Effector memory CD8-positive, alpha-beta T cell (primary cell): Measurements from ENCODE around the gene ARHGEF28.

Source experiments
- ATAC-seq: fragments of 150-1000 bp; cut with Tn5 transposase; replicated peaks from 2 replicates; pipeline ENCODE4 v1.10.0; 2021; ENCODE audit warnings: mild to moderate bottlenecking, moderate library complexity
- DNase-seq, 3 experiments: peaks; one replicate each; pipeline ENCODE4 v3.0.0; 2021
- H3K27ac Mint-ChIP-seq, 2 donors: one replicate each; pipeline ENCODE4 v1.8.0; 2022; ENCODE audit warnings: mild to moderate bottlenecking in 2 of 2, mixed read lengths in 2 of 2, moderate library complexity in 2 of 2
- H3K27me3 Mint-ChIP-seq, 2 donors: one replicate each; pipeline ENCODE4 v1.8.0; 2022; ENCODE audit warnings: mixed read lengths in 2 of 2
- H3K36me3 Mint-ChIP-seq: one replicate; pipeline ENCODE4 v1.8.0; 2022; ENCODE audit warnings: mild to moderate bottlenecking, moderate library complexity, mixed read lengths; ENCODE audit not compliant: insufficient read depth
- H3K4me1 Mint-ChIP-seq, 2 donors: one replicate each; pipeline ENCODE4 v1.8.0; 2022; ENCODE audit warnings: low read depth in 2 of 2, mixed read lengths in 2 of 2
- H3K4me3 Mint-ChIP-seq, 2 donors: one replicate each; pipeline ENCODE4 v1.8.0; 2022; ENCODE audit warnings: mild to moderate bottlenecking in 2 of 2, mixed read lengths in 2 of 2, moderate library complexity in 2 of 2
- H3K9me3 Mint-ChIP-seq, 2 donors: one replicate each; pipeline ENCODE4 v1.8.0; 2022; ENCODE audit warnings: mixed read lengths in 2 of 2

ARHGEF28 gene

GRCh38 chr5:73674669-73675004 lies 48.6 kb downstream of the ARHGEF28 start:
- Mint-ChIP-seq H3K27ac (no peak overlapping the region), H3K27me3 (peaks cover 0 to 6% of the 10 kb centered on the region in 2 donors), H3K4me1 (no peaks in the 10 kb centered on the region), H3K4me3 (no peak overlapping the region), H3K36me3 (peaks cover 3% of the 10 kb centered on the region), H3K9me3 (no peaks in the 10 kb centered on the region)
- ATAC-seq = no peak
- no peak for DNase-seq

GRCh38 chr5:73678322-73678740 lies 52.3 kb downstream of the ARHGEF28 start:
- no peaks in the 10 kb centered on the region for H3K9me3 Mint-ChIP-seq
- no peak overlapping the region for H3K4me3 Mint-ChIP-seq
- H3K36me3 Mint-ChIP-seq = peaks cover 3% of the 10 kb centered on the region
- H3K4me1 Mint-ChIP-seq = no peaks in the 10 kb centered on the region
- no peak for ATAC-seq
- peaks cover 0 to 6% of the 10 kb centered on the region in 2 donors for H3K27me3 Mint-ChIP-seq
- DNase-seq = no peak
- H3K27ac Mint-ChIP-seq = no peak overlapping the region

- no peaks in the 10 kb centered on the region for H3K9me3 Mint-ChIP-seq
- DNase-seq (no peak), ATAC-seq (no peak)
- no peak overlapping the region for H3K4me3 Mint-ChIP-seq
- peaks cover 0 to 6% of the 10 kb centered on the region in 2 donors for H3K27me3 Mint-ChIP-seq
- peaks cover 3% of the 10 kb centered on the region for H3K36me3 Mint-ChIP-seq
- H3K27ac Mint-ChIP-seq = no peak overlapping the region
- no peaks in the 10 kb centered on the region for H3K4me1 Mint-ChIP-seq
These were observed 52.8 kb downstream of the ARHGEF28 start for GRCh38 chr5:73678807-73679206.

- Mint-ChIP-seq H3K4me1 (no peaks in the 10 kb centered on the region), H3K9me3 (no peaks in the 10 kb centered on the region), H3K4me3 (no peak overlapping the region), H3K27me3 (peaks cover 0 to 13% of the 10 kb centered on the region in 2 donors), H3K36me3 (peaks cover 3% of the 10 kb centered on the region), H3K27ac (no peak overlapping the region)
- DNase-seq (no peak), ATAC-seq (no peak)
These were observed 56.2 kb downstream of the ARHGEF28 start for GRCh38 chr5:73682176-73682575.

GRCh38 chr5:73684691-73685090 lies 58.7 kb downstream of the ARHGEF28 start:
- H3K9me3 Mint-ChIP-seq = no peaks in the 10 kb centered on the region
- H3K4me1 Mint-ChIP-seq = no peaks in the 10 kb centered on the region
- no peak overlapping the region for H3K27ac Mint-ChIP-seq
- H3K27me3 Mint-ChIP-seq = peaks cover 0 to 13% of the 10 kb centered on the region in 2 donors
- no peak for DNase-seq
- H3K36me3 Mint-ChIP-seq = peaks cover 3% of the 10 kb centered on the region
- no peak for ATAC-seq
- H3K4me3 Mint-ChIP-seq = no peak overlapping the region

GRCh38 chr5:73686912-73687311 lies 60.9 kb downstream of the ARHGEF28 start:
- Mint-ChIP-seq H3K27me3 (peaks cover 0 to 13% of the 10 kb centered on the region in 2 donors), H3K27ac (no peak overlapping the region), H3K36me3 (no peaks in the 10 kb centered on the region), H3K9me3 (no peaks in the 10 kb centered on the region), H3K4me1 (peaks cover 0 to 4% of the 10 kb centered on the region in 2 donors), H3K4me3 (no peak overlapping the region)
- DNase-seq = no peak
- ATAC-seq = no peak

- ATAC-seq (no peak), DNase-seq (no peak)
- no peaks in the 10 kb centered on the region for H3K9me3 Mint-ChIP-seq
- H3K27me3 Mint-ChIP-seq = peaks cover 0 to 13% of the 10 kb centered on the region in 2 donors
- peaks cover under 1 to 8% of the 10 kb centered on the region in 2 donors for H3K4me1 Mint-ChIP-seq
- H3K36me3 Mint-ChIP-seq = no peaks in the 10 kb centered on the region
- H3K4me3 Mint-ChIP-seq = no peak overlapping the region
- no peak overlapping the region for H3K27ac Mint-ChIP-seq
These were observed 61.4 kb downstream of the ARHGEF28 start for GRCh38 chr5:73687357-73687756.

- DNase-seq = no peak
- no peak overlapping the region for H3K27ac Mint-ChIP-seq
- no peak for ATAC-seq
- H3K4me3 Mint-ChIP-seq = no peak overlapping the region
- no peaks in the 10 kb centered on the region for H3K9me3 Mint-ChIP-seq
- peaks cover 20 to 32% of the 10 kb centered on the region in 2 donors for H3K4me1 Mint-ChIP-seq
- no peaks in the 10 kb centered on the region for H3K36me3 Mint-ChIP-seq
- H3K27me3 Mint-ChIP-seq = peaks cover 0 to 17% of the 10 kb centered on the region in 2 donors
These were observed 64.0 kb downstream of the ARHGEF28 start for GRCh38 chr5:73690015-73690414.

GRCh38 chr5:73691302-73692080 lies 65.5 kb downstream of the ARHGEF28 start:
- Mint-ChIP-seq H3K4me3 (no peak overlapping the region), H3K4me1 (peaks cover 24 to 39% of the 10 kb centered on the region in 2 donors)

GRCh38 chr5:73692166-73692640 lies 66.2 kb downstream of the ARHGEF28 start:
- Mint-ChIP-seq H3K36me3 (no peaks in the 10 kb centered on the region), H3K27ac (peak overlapping the region; percentile 83 to 90), H3K27me3 (peaks cover 0 to 8% of the 10 kb centered on the region in 2 donors), H3K4me1 (peaks cover 24 to 39% of the 10 kb centered on the region in 2 donors), H3K4me3 (peak overlapping the region in 1 of 2 donors; percentile 61), H3K9me3 (no peaks in the 10 kb centered on the region)
- ATAC-seq (peak; percentile 40), DNase-seq (no peak)

More at GRCh38 chr5:73691302-73692080, 65.5 kb downstream of the ARHGEF28 start:
- H3K36me3 Mint-ChIP-seq = no peaks in the 10 kb centered on the region
- no peak for ATAC-seq
- peaks cover 0 to 8% of the 10 kb centered on the region in 2 donors for H3K27me3 Mint-ChIP-seq
- H3K27ac Mint-ChIP-seq = peak overlapping the region; percentile 83 to 90
- no peaks in the 10 kb centered on the region for H3K9me3 Mint-ChIP-seq
- no peak for DNase-seq

GRCh38 chr5:73692981-73693380 lies 67.0 kb downstream of the ARHGEF28 start:
- peak overlapping the region in 1 of 2 donors; percentile 61 for H3K4me3 Mint-ChIP-seq
- DNase-seq = no peak
- H3K4me1 Mint-ChIP-seq = peaks cover 24 to 39% of the 10 kb centered on the region in 2 donors
- peaks cover 0 to 8% of the 10 kb centered on the region in 2 donors for H3K27me3 Mint-ChIP-seq
- no peak for ATAC-seq
- H3K27ac Mint-ChIP-seq = peak overlapping the region; percentile 83 to 90
- no peaks in the 10 kb centered on the region for H3K36me3 Mint-ChIP-seq
- H3K9me3 Mint-ChIP-seq = no peaks in the 10 kb centered on the region

GRCh38 chr5:73693573-73694061 lies 67.6 kb downstream of the ARHGEF28 start:
- peak overlapping the region; percentile 44 to 61 for H3K4me3 Mint-ChIP-seq
- no peak for ATAC-seq

GRCh38 chr5:73694089-73694488 lies 68.1 kb downstream of the ARHGEF28 start:
- DNase-seq = peak; percentile 15 to 28 (median 17)
- Mint-ChIP-seq H3K27me3 (peaks cover 0 to 8% of the 10 kb centered on the region in 2 donors), H3K4me1 (peaks cover 24 to 42% of the 10 kb centered on the region in 2 donors), H3K27ac (peak overlapping the region; percentile 89 to 90), H3K4me3 (peak overlapping the region; percentile 44 to 61), H3K9me3 (no peaks in the 10 kb centered on the region), H3K36me3 (no peaks in the 10 kb centered on the region)
- peak; percentile 93 for ATAC-seq

More at GRCh38 chr5:73693573-73694061, 67.6 kb downstream of the ARHGEF28 start:
- peak overlapping the region; percentile 83 to 90 for H3K27ac Mint-ChIP-seq
- peaks cover 0 to 8% of the 10 kb centered on the region in 2 donors for H3K27me3 Mint-ChIP-seq
- H3K4me1 Mint-ChIP-seq = peaks cover 24 to 39% of the 10 kb centered on the region in 2 donors
- DNase-seq = no peak
- no peaks in the 10 kb centered on the region for H3K9me3 Mint-ChIP-seq
- H3K36me3 Mint-ChIP-seq = no peaks in the 10 kb centered on the region

- H3K4me3 Mint-ChIP-seq = no peak overlapping the region
- ATAC-seq = no peak
These were observed 72.0 kb downstream of the ARHGEF28 start for GRCh38 chr5:73698011-73698410.

More at GRCh38 chr5:73698011-73698410, 72.0 kb downstream of the ARHGEF28 start:
- no peaks in the 10 kb centered on the region for H3K36me3 Mint-ChIP-seq
- DNase-seq = no peak
- peaks cover 0 to 5% of the 10 kb centered on the region in 2 donors for H3K27me3 Mint-ChIP-seq
- peaks cover 19 to 32% of the 10 kb centered on the region in 2 donors for H3K4me1 Mint-ChIP-seq
- H3K27ac Mint-ChIP-seq = no peak overlapping the region
- H3K9me3 Mint-ChIP-seq = no peaks in the 10 kb centered on the region
